Measurements from ENCODE around the gene MLLT3.
A peak's percentile ranks its signal among the peaks of the same experiment; 100 is the strongest.

MLLT3 gene

GRCh38 chr9:20364959-20365358 is 257.3 kb downstream of the MLLT3 start:
- no peak for DNase-seq
- no peaks in the 10 kb centered on the region for H3K9me3 Mint-ChIP-seq
- H3K36me3 Mint-ChIP-seq (ENCODE audit: low read depth): peaks cover 59% of the 10 kb centered on the region
- no peaks in the 10 kb centered on the region for H3K27me3 Mint-ChIP-seq
- H3K4me3 Mint-ChIP-seq: no peak overlapping the region
- H3K27ac Mint-ChIP-seq: no peak overlapping the region
- peaks cover 66% of the 10 kb centered on the region for H3K4me1 Mint-ChIP-seq (ENCODE audit: low read depth)

GRCh38 chr9:20363233-20363632 is 259.1 kb downstream of the MLLT3 start:
- Mint-ChIP-seq H3K4me1 (ENCODE audit: low read depth) (peaks cover 64% of the 10 kb centered on the region), H3K36me3 (ENCODE audit: low read depth) (peaks cover 67% of the 10 kb centered on the region), H3K9me3 (no peaks in the 10 kb centered on the region), H3K27me3 (no peaks in the 10 kb centered on the region), H3K4me3 (no peak overlapping the region), H3K27ac (no peak overlapping the region)
- no peak for DNase-seq

- no peak for DNase-seq
- H3K27ac Mint-ChIP-seq: peak overlapping the region; percentile 77
- peaks cover 67% of the 10 kb centered on the region for H3K4me1 Mint-ChIP-seq (ENCODE audit: low read depth)
- peaks cover 60% of the 10 kb centered on the region for H3K36me3 Mint-ChIP-seq (ENCODE audit: low read depth)
- H3K27me3 Mint-ChIP-seq: no peaks in the 10 kb centered on the region
- H3K4me3 Mint-ChIP-seq: peak overlapping the region; percentile 21
- no peaks in the 10 kb centered on the region for H3K9me3 Mint-ChIP-seq
These were observed 260.4 kb downstream of the MLLT3 start for GRCh38 chr9:20361656-20362570.

- Mint-ChIP-seq H3K27ac (peak overlapping the region; percentile 19), H3K36me3 (ENCODE audit: low read depth) (peaks cover 54% of the 10 kb centered on the region), H3K4me3 (no peak overlapping the region), H3K4me1 (ENCODE audit: low read depth) (peaks cover 70% of the 10 kb centered on the region), H3K27me3 (no peaks in the 10 kb centered on the region), H3K9me3 (no peaks in the 10 kb centered on the region)
- no peak for DNase-seq
These were observed 261.1 kb downstream of the MLLT3 start for GRCh38 chr9:20361229-20361628.

- Mint-ChIP-seq H3K9me3 (no peaks in the 10 kb centered on the region), H3K4me3 (no peak overlapping the region), H3K27me3 (no peaks in the 10 kb centered on the region), H3K36me3 (ENCODE audit: low read depth) (peaks cover 58% of the 10 kb centered on the region), H3K4me1 (ENCODE audit: low read depth) (peaks cover 88% of the 10 kb centered on the region), H3K27ac (peak overlapping the region; percentile 72)
- DNase-seq: no peak
These were observed 264.1 kb downstream of the MLLT3 start for GRCh38 chr9:20358207-20358606.

GRCh38 chr9:20357037-20357432 is 265.3 kb downstream of the MLLT3 start:
- H3K9me3 Mint-ChIP-seq: no peaks in the 10 kb centered on the region
- no peak for DNase-seq
- peaks cover 81% of the 10 kb centered on the region for H3K4me1 Mint-ChIP-seq (ENCODE audit: low read depth)
- no peak overlapping the region for H3K4me3 Mint-ChIP-seq
- H3K27ac Mint-ChIP-seq: peak overlapping the region; percentile 72
- peaks cover 58% of the 10 kb centered on the region for H3K36me3 Mint-ChIP-seq (ENCODE audit: low read depth)
- H3K27me3 Mint-ChIP-seq: no peaks in the 10 kb centered on the region

GRCh38 chr9:20356403-20357036 is 265.8 kb downstream of the MLLT3 start:
- no peaks in the 10 kb centered on the region for H3K9me3 Mint-ChIP-seq
- DNase-seq: peak; percentile 59
- H3K4me1 Mint-ChIP-seq (ENCODE audit: low read depth): peaks cover 78% of the 10 kb centered on the region
- H3K27me3 Mint-ChIP-seq: no peaks in the 10 kb centered on the region
- peak overlapping the region; percentile 81 for H3K27ac Mint-ChIP-seq
- H3K4me3 Mint-ChIP-seq: no peak overlapping the region
- H3K36me3 Mint-ChIP-seq (ENCODE audit: low read depth): peaks cover 58% of the 10 kb centered on the region

- Mint-ChIP-seq H3K36me3 (ENCODE audit: low read depth) (peaks cover 56% of the 10 kb centered on the region), H3K4me1 (ENCODE audit: low read depth) (peaks cover 73% of the 10 kb centered on the region)
These were observed 267.3 kb downstream of the MLLT3 start for GRCh38 chr9:20355022-20355421.

GRCh38 chr9:20353931-20354652 is 268.2 kb downstream of the MLLT3 start:
- no peaks in the 10 kb centered on the region for H3K9me3 Mint-ChIP-seq
- H3K36me3 Mint-ChIP-seq (ENCODE audit: low read depth): peaks cover 56% of the 10 kb centered on the region
- no peak overlapping the region for H3K4me3 Mint-ChIP-seq
- no peaks in the 10 kb centered on the region for H3K27me3 Mint-ChIP-seq
- peaks cover 67% of the 10 kb centered on the region for H3K4me1 Mint-ChIP-seq (ENCODE audit: low read depth)
- peak overlapping the region; percentile 81 for H3K27ac Mint-ChIP-seq
- no peak for DNase-seq

More at GRCh38 chr9:20355022-20355421, 267.3 kb downstream of the MLLT3 start:
- DNase-seq: no peak
- Mint-ChIP-seq H3K9me3 (no peaks in the 10 kb centered on the region), H3K27ac (peak overlapping the region; percentile 81), H3K4me3 (no peak overlapping the region), H3K27me3 (no peaks in the 10 kb centered on the region)

- no peak for DNase-seq
- Mint-ChIP-seq H3K36me3 (ENCODE audit: low read depth) (peaks cover 55% of the 10 kb centered on the region), H3K4me1 (ENCODE audit: low read depth) (peaks cover 64% of the 10 kb centered on the region), H3K9me3 (no peaks in the 10 kb centered on the region), H3K27ac (no peak overlapping the region), H3K4me3 (no peak overlapping the region), H3K27me3 (no peaks in the 10 kb centered on the region)
These were observed 268.8 kb downstream of the MLLT3 start for GRCh38 chr9:20353524-20353923.

GRCh38 chr9:20352591-20352990 is 269.7 kb downstream of the MLLT3 start:
- Mint-ChIP-seq H3K4me1 (ENCODE audit: low read depth) (peaks cover 54% of the 10 kb centered on the region), H3K4me3 (no peak overlapping the region), H3K36me3 (ENCODE audit: low read depth) (peaks cover 58% of the 10 kb centered on the region), H3K27ac (no peak overlapping the region), H3K9me3 (no peaks in the 10 kb centered on the region), H3K27me3 (no peaks in the 10 kb centered on the region)
- no peak for DNase-seq

GRCh38 chr9:20351715-20352114 is 270.6 kb downstream of the MLLT3 start:
- Mint-ChIP-seq H3K27me3 (no peaks in the 10 kb centered on the region), H3K27ac (no peak overlapping the region), H3K4me3 (no peak overlapping the region), H3K4me1 (ENCODE audit: low read depth) (peaks cover 46% of the 10 kb centered on the region), H3K36me3 (ENCODE audit: low read depth) (peaks cover 61% of the 10 kb centered on the region), H3K9me3 (no peaks in the 10 kb centered on the region)
- no peak for DNase-seq

GRCh38 chr9:20349568-20349967 is 272.7 kb downstream of the MLLT3 start:
- Mint-ChIP-seq H3K9me3 (no peaks in the 10 kb centered on the region), H3K4me1 (ENCODE audit: low read depth) (peaks cover 30% of the 10 kb centered on the region), H3K27ac (no peak overlapping the region), H3K27me3 (no peaks in the 10 kb centered on the region), H3K4me3 (no peak overlapping the region), H3K36me3 (ENCODE audit: low read depth) (peaks cover 78% of the 10 kb centered on the region)
- no peak for DNase-seq

- Mint-ChIP-seq H3K27me3 (no peaks in the 10 kb centered on the region), H3K4me3 (no peak overlapping the region), H3K4me1 (ENCODE audit: low read depth) (peaks cover 23% of the 10 kb centered on the region), H3K9me3 (no peaks in the 10 kb centered on the region), H3K36me3 (ENCODE audit: low read depth) (peaks cover 28% of the 10 kb centered on the region), H3K27ac (no peak overlapping the region)
- no peak for DNase-seq
These were observed 279.0 kb downstream of the MLLT3 start for GRCh38 chr9:20343325-20343724.
